Activated CD4-positive, alpha-beta T cell treated with anti-CD3 and anti-CD28 coated beads, Interleukin-2, Interleukin-4, amounts not matched to agents 100 ng/mL and 50 ng/mL, durations not matched to agents 16 hours and 8 hours (primary cell): ENCODE data around the gene FRMD1.

Experiments used
- DNase-seq: peaks from one replicate; pipeline ENCODE4 v3.0.0-alpha.2; 2020; ENCODE audit warnings: low spot score

Gene FRMD1

GRCh38 chr6:168042426-168043192 lies 36.4 kb downstream of the FRMD1 start:
- DNase-seq: no peak

DNA sequence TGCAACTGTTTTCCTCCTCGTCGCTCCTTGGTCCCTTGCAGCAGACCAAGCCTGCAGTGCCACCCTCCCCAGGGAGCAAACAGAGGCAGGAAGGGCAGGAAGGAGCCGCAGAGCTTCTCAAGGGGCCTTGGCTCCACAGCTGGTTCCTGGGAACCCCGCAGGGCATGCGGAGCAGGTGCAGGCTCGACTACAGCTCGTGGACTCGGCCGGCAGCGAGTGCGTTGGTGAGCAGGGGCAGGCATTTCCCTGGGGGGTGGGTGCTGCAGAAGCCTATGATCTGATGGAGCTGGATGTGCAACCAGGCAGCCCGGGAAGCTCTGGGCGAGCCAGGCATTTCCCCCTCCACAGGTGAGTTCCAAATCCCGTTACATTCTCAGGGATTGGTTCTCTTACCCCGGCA lies 37.1 kb downstream of the FRMD1 start:
- DNase-seq: no peak

GRCh38 chr6:168040856-168041496 lies 38.0 kb downstream of the FRMD1 start:
- DNase-seq: no peak

- DNase-seq: no peak
These were observed 39.2 kb downstream of the FRMD1 start for GRCh38 chr6:168039849-168040248.

- no peak for DNase-seq
These were observed 39.7 kb downstream of the FRMD1 start for GRCh38 chr6:168039301-168039700.

DNA sequence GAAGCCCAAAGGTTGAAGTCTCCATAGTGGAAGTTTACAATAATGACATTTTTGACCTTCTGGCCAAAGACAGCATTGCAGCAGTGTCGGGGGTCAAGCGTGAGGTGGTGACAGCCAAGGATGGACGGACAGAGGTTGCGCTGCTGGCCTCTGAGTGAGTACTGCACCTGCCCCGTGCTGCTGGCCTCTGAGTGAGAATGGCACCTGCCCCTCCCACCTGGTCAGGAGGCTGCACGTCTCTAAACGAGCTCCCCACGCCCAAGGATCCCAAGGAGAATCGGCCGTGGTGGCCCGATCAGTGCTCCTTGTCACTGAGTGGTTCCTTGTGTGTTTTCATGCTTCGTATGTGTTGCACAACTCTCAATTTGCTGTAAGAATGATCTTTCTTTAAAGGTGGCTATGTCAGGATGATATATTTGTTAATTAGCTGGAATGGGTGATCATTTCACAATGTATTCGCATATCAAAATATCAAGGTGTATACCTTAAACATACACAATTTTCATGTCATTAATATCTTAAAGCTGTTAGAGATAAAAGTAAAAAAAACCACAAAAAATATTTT lies 40.4 kb downstream of the FRMD1 start:
- no peak for DNase-seq

GRCh38 chr6:168037856-168038255 lies 41.2 kb downstream of the FRMD1 start:
- DNase-seq: no peak

DNA sequence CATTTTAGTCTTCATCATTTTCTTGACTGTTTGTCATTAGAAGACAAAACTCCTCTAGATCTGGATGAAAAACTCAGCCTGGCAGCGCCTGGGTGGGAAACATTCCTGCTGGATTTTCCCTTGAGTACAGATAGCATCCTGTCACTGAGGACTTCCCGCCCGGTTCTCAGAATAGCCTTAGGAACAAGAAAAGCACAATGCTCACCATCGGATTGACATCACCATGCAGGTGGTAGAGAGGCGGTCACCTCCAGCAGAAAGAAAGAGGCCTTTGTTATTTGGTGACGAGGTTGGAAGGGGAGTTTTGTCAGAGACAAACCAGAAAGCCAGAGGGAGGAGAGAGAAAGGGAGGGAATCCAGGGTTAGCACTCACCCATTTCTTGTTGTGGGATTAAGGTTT lies 41.8 kb downstream of the FRMD1 start:
- DNase-seq: no peak

- DNase-seq: no peak
These were observed 43.1 kb downstream of the FRMD1 start for GRCh38 chr6:168035661-168036545.

DNA sequence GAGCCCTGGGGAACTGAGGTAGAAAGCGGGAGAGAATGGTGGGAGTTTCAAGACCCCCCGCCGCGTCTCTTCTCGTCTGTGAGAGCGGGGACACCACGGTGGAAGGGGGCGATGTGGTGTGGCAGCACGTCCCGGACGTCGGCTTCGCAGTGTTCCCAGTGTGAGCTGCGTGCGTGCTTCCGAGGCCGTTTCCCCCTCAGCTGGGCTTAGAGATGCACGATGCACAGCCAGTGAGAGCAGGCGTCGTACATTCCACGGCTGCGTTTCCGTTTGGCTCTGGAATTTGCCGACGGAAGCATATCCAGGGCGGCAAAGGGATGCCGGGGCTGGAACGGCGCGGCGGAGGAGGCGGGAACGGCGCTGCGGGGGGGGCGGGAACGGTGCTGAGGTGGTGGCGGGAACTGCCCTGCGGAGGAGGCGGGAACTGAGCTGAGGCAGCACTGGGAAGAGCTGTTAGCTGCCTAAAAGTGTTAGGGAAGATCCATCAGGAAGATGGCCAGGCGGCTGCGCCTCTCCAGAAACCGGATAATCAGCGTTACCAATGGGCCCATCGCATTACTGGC lies 43.8 kb downstream of the FRMD1 start:
- DNase-seq: no peak

DNA sequence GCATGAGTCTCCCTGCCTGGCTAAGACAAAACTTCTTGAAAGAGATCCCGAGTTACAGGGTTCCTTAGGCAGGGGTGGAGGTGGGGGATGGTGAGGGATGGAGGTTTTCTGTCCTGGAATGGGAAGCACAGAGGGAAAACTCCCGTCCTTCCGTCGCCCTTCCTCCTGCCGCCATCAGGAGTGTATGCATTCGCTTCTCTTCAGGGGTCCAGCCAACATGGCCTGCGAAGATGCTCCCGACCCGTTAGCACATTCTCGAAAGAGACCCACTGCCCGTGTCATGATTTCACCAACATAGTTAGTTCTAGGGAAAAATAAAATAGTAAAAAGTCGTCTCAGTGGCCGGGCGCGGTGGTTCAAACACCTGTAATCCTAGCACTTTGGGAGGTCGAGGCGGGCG lies 44.5 kb downstream of the FRMD1 start:
- DNase-seq: no peak

DNA sequence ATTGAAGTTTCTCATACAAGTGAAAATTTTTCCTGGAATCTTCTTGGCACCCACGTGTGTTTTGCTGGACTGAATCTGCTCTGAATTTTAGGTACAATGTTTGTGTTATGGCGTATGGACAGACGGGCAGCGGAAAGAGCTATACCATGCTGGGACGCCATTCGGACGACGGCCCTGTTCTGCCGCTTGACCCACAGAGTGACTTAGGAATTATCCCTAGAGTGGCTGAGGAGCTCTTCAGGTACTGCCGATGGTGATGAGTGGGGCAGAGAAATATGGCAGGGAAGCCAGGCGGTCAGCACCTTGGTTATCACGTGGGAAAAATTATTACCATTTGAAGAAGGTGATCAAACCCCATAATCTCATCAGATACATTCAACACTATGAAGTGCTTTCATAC lies 45.2 kb downstream of the FRMD1 start:
- no peak for DNase-seq

- no peak for DNase-seq
These were observed 46.8 kb downstream of the FRMD1 start for GRCh38 chr6:168032005-168032760.

DNA sequence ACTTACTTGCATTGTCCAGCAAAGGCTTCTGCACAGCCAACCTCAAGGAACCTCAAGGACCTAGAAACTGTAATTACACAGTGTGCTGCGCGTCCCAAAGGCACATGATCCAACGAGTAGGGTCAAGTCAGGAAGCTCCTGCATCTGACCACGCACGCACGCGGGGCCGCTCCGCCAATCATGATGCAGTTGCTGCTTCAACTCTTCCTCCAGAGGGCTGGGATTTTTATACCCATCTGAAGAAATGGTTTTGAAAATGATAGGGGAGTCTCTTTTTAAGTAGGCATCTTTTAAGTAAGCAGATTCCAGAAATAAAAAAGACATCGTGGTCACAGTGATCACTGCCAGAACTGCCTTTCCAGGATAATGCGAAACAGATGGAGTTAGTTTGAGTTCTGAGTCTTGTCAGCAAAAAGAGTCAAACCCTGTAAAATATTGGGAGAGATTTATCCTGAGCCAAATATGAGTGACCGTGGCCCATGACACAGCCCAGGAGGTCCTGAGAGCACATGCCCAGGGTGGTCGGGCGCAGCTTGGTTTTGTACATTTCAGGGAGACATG lies 47.5 kb downstream of the FRMD1 start:
- no peak for DNase-seq

DNA sequence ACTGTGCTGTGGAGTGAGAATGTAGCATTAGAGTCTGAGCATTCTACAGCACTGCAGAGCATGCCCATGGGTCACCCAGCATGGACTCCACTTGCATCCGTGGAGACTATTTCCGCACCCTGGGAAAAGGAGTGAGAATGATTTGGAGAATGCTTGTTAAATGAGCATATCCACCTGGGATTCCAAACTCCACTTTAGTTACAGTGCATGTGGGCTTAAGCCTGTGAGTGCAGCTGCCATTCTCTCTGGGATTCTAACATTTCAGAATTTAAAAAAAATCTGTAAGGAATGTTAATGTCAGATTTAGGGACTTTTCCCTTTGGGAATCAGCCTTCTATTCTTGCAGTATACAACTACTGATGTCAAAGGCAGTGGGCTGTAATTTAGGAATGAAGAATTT lies 48.1 kb downstream of the FRMD1 start:
- DNase-seq: no peak

DNA sequence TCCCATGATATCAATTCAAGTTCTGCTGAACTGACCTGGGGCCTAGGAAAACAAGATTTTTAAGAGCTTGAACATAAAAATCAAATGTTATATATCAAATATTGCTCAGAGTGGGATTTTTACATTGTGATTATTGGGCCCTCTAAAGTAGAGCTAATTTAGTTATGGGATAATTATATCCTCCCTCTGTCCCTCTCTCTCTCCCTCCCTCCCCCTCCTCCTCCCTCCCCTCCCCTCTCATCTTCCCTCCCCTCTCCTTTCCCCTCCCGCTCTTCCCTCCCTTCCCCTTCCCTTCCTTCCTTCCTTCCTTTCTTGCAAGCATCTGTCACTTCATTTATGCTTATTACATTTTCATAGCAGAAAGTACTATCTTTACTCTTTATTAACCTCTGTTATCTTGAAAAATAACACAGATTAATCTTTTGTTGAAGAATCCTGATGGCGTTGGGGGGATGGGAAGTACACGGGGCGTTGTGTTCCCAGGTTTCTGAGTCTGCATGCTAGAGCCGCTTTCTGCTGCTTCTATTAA lies 48.7 kb downstream of the FRMD1 start:
- DNase-seq: no peak

- DNase-seq: no peak
These were observed 49.4 kb downstream of the FRMD1 start for GRCh38 chr6:168029459-168030217.

GRCh38 chr6:168028181-168028580 lies 50.8 kb downstream of the FRMD1 start:
- no peak for DNase-seq

- no peak for DNase-seq
These were observed 51.5 kb downstream of the FRMD1 start for GRCh38 chr6:168027521-168027920.

DNA sequence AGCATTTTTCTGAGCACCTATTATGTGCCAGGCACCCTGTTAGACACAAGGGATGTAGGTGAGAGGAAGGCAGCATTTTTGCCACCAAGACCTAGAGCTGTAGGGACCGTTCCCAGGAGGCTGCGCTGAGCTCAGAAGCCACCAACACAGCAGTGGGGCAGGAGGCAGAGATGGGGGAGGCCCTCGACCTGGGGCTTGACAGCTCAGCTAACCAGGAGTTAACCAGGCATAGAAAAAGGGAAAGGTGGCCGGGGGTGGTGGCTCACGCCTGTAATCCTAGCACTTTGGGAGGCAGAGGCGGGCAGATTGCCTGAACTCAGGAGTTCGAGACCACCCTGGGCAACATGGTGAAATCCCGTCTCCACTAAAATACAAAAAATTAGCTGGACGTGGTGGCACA lies 52.1 kb downstream of the FRMD1 start:
- DNase-seq: no peak
